Measurements from ENCODE around the gene BAAT. TPM values are rescaled to one million over a fixed set of nuclear protein-coding genes. Genes with fewer than 3 reads are reported as not detected.

Gene BAAT
- total RNA-seq, 1 experiment from 2014 or later = 0.08 TPM

DNA sequence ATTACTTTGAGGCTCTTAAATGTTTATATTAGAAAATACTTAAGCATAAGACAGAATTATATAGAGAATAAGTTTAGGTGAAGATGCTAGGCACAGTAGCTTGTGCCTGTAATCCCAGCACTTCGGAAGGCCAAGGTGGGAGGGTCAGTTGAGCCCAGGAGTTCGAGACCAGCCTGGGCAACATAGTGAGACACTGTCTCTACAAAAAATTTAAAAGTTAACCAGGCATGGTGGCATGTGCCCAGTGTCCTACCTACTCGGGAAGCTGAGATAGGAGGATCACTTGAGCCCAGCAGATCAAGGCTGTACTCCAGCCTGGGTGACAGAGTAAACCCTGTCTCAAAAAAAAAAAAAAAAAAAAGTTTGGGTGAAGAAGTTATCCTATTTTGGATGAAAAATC, 61.7 kb downstream of the BAAT start:
- ChIA-PET POLR2A (no interaction called here), CTCF (no interaction called here)
- Histone ChIP-seq H3K27me3 (ENCODE audit: control insufficient read depth, insufficient read depth, low read length) (no peaks in the 10 kb centered on the region), H3K9me3 (ENCODE audit: control insufficient read depth, insufficient read depth, low read depth, low read length) (no peaks in the 10 kb centered on the region), H3K36me3 (ENCODE audit: control insufficient read depth, insufficient read depth, low read length) (no peaks in the 10 kb centered on the region), H3K4me3 (ENCODE audit: low read depth in 2 of 2, low read length in 2 of 2) (no peak overlapping the region), H3K4me1 (ENCODE audit: control insufficient read depth, insufficient read depth, low read length) (no peaks in the 10 kb centered on the region), H3K27ac (ENCODE audit: low read length) (no peak overlapping the region)
- no peak for DNase-seq (ENCODE audit: low read depth, low spot score)
- intact Hi-C loops (cut with micrococcal nuclease; ENCODE audit: unreplicated experiment) = no loop called here
- in situ Hi-C loops (cut with HindIII; ENCODE audit: low pct_unique_long_range_greater_than_20kb, low sequenced_read_pairs) = no loop called here
- no TSS peak for BruUV-seq (replicated peaks)
- ATAC-seq = no peak
- TF ChIP-seq SIN3A (IDR thresholded peaks at IDR 0.05; ENCODE audit: borderline replicate concordance, insufficient read depth, low read depth, low read length) (no peak), TCF7L2 (IDR thresholded peaks at IDR 0.05; ENCODE audit: low read depth, low read length) (no peak), CTCF (IDR thresholded peaks at IDR 0.05) (no peak)
- TF ChIP-seq, protein P1, sequence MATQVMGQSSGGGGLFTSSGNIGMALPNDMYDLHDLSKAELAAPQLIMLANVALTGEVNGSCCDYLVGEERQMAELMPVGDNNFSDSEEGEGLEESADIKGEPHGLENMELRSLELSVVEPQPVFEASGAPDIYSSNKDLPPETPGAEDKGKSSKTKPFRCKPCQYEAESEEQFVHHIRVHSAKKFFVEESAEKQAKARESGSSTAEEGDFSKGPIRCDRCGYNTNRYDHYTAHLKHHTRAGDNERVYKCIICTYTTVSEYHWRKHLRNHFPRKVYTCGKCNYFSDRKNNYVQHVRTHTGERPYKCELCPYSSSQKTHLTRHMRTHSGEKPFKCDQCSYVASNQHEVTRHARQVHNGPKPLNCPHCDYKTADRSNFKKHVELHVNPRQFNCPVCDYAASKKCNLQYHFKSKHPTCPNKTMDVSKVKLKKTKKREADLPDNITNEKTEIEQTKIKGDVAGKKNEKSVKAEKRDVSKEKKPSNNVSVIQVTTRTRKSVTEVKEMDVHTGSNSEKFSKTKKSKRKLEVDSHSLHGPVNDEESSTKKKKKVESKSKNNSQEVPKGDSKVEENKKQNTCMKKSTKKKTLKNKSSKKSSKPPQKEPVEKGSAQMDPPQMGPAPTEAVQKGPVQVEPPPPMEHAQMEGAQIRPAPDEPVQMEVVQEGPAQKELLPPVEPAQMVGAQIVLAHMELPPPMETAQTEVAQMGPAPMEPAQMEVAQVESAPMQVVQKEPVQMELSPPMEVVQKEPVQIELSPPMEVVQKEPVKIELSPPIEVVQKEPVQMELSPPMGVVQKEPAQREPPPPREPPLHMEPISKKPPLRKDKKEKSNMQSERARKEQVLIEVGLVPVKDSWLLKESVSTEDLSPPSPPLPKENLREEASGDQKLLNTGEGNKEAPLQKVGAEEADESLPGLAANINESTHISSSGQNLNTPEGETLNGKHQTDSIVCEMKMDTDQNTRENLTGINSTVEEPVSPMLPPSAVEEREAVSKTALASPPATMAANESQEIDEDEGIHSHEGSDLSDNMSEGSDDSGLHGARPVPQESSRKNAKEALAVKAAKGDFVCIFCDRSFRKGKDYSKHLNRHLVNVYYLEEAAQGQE (IDR thresholded peaks at IDR 0.05; ENCODE audit: insufficient read depth in 1 of 2, low read depth in 2 of 2, low read length in 1 of 2) = no peak

GRCh38 chr9:101317735-101318134, 67.1 kb downstream of the BAAT start:
- no peak overlapping the region for H3K27ac ChIP-seq (ENCODE audit: low read length)
- no peak for ATAC-seq
- no TSS peak for BruUV-seq (replicated peaks)
- TF ChIP-seq, protein P1 (IDR thresholded peaks at IDR 0.05; ENCODE audit: insufficient read depth in 1 of 2, low read depth in 2 of 2, low read length in 1 of 2) = no peak
- TF ChIP-seq TCF7L2 (IDR thresholded peaks at IDR 0.05; ENCODE audit: low read depth, low read length) (no peak), SIN3A (IDR thresholded peaks at IDR 0.05; ENCODE audit: borderline replicate concordance, insufficient read depth, low read depth, low read length) (no peak), POLR2AphosphoS5 (IDR thresholded peaks at IDR 0.05; ENCODE audit: low read depth, low read length) (no peak)
- H3K4me3 ChIP-seq (ENCODE audit: low read depth in 2 of 2, low read length in 2 of 2) = no peak overlapping the region
- CTCF ChIA-PET = no interaction called here
- intact Hi-C loops (cut with micrococcal nuclease; ENCODE audit: unreplicated experiment) (no loop called here), in situ Hi-C loops (cut with HindIII; ENCODE audit: low pct_unique_long_range_greater_than_20kb, low sequenced_read_pairs) (no loop called here)
- no peaks in the 10 kb centered on the region for H3K36me3 ChIP-seq (ENCODE audit: control insufficient read depth, insufficient read depth, low read length)
- POLR2A ChIA-PET = no interaction called here
- no peaks in the 10 kb centered on the region for H3K27me3 ChIP-seq (ENCODE audit: control insufficient read depth, insufficient read depth, low read length)
- no peaks in the 10 kb centered on the region for H3K9me3 ChIP-seq (ENCODE audit: control insufficient read depth, insufficient read depth, low read depth, low read length)
- H3K4me1 ChIP-seq (ENCODE audit: control insufficient read depth, insufficient read depth, low read length) = no peaks in the 10 kb centered on the region
- DNase-seq (ENCODE audit: low read depth, low spot score) = no peak
